Ascending aorta (tissue), 2 donors: ENCODE results near the gene OMG. TPM values are rescaled to one million over a fixed set of nuclear protein-coding genes. Genes with fewer than 3 reads are reported as not detected.
"Not testable (repeated sequence)": the region's sequence is repeated elsewhere in the genome, so short reads cannot be mapped to it uniquely, and the experiment has no call there.

Source experiments
- DNase-seq, 2 donors: peaks; one replicate each; pipeline ENCODE4 v3.0.0-alpha.2; 2019; ENCODE audit warnings: low spot score in 2 of 2
- H3K27ac ChIP-seq, 2 donors: fragments of 200-600 bp; sonication (generic); one replicate each; pipeline ENCODE4 v1.5.1; 2016 to 2017; ENCODE audit warnings: mild to moderate bottlenecking in 1 of 2
- H3K27me3 ChIP-seq: fragments of 200-600 bp; sonication (generic); one replicate; pipeline ENCODE4 v1.5.1; 2017
- H3K36me3 ChIP-seq, 2 donors: fragments of 200-600 bp; sonication (generic); one replicate each; pipeline ENCODE4 v1.5.1; 2016
- H3K4me1 ChIP-seq, 2 donors: fragments of 200-600 bp; sonication (generic); one replicate each; pipeline ENCODE4 v1.5.1; 2016 to 2017; ENCODE audit warnings: mild to moderate bottlenecking in 1 of 2
- H3K4me3 ChIP-seq, 2 donors: fragments of 200-600 bp; sonication (generic); one replicate each; pipeline ENCODE4 v1.5.1; 2016 to 2017; ENCODE audit warnings: mild to moderate bottlenecking in 1 of 2
- H3K9me3 ChIP-seq, 2 donors: fragments of 200-600 bp; sonication (generic); one replicate each; pipeline ENCODE4 v1.5.1; 2016
- intact Hi-C: fragments of 100-400 bp; cut with DNase I; formaldehyde crosslinking; loops from one replicate; pipeline ENCODE4 v1.15.1; 2023
- total RNA-seq: library from RNA; depleted of rRNA; stranded (reverse); fragments of >200 nt; gene quantifications from one replicate; pipeline ENCODE4 v1.1.0, GENCODE V29; 2016
- TF ChIP-seq, protein P1 (sequence below), 3 experiments: fragments of 200-600 bp in 2 of 3; fragments of 450-650 bp in 1 of 3; sonication (generic) in 2 of 3; IDR thresholded peaks; one replicate each; pipeline ENCODE4 v1.5.1; 2016 to 2019; ENCODE audit warnings: antibody characterized with exemption in 3 of 3, mild to moderate bottlenecking in 1 of 3, moderate library complexity in 1 of 3

Gene OMG, protein sequence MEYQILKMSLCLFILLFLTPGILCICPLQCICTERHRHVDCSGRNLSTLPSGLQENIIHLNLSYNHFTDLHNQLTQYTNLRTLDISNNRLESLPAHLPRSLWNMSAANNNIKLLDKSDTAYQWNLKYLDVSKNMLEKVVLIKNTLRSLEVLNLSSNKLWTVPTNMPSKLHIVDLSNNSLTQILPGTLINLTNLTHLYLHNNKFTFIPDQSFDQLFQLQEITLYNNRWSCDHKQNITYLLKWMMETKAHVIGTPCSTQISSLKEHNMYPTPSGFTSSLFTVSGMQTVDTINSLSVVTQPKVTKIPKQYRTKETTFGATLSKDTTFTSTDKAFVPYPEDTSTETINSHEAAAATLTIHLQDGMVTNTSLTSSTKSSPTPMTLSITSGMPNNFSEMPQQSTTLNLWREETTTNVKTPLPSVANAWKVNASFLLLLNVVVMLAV
- total RNA-seq = not detected

DNA sequence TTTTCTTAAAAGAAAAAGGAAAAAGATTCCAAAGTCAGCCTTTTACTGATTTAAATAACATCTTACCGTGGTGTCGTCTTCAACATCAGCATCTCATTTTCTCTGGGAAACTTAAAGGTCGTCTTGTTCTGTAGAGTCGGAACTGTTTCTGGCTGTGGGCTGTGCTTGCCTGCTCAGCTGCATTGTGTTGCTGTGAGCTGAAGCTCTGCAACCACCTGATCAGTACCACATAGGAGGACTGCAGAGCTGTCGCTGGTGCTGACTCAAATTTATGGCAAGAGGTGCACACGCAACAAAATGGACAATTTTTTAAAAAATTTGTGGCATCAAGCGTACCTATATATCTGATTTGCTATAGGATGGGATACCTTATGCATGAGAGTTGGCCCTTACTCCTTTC lies at the start of gene OMG:
OMG (minus strand) TSS at position 150 of the 400 bp plus-strand sequence. CDS start 908 bp downstream, outside the sequence.
- TF ChIP-seq, protein P1, sequence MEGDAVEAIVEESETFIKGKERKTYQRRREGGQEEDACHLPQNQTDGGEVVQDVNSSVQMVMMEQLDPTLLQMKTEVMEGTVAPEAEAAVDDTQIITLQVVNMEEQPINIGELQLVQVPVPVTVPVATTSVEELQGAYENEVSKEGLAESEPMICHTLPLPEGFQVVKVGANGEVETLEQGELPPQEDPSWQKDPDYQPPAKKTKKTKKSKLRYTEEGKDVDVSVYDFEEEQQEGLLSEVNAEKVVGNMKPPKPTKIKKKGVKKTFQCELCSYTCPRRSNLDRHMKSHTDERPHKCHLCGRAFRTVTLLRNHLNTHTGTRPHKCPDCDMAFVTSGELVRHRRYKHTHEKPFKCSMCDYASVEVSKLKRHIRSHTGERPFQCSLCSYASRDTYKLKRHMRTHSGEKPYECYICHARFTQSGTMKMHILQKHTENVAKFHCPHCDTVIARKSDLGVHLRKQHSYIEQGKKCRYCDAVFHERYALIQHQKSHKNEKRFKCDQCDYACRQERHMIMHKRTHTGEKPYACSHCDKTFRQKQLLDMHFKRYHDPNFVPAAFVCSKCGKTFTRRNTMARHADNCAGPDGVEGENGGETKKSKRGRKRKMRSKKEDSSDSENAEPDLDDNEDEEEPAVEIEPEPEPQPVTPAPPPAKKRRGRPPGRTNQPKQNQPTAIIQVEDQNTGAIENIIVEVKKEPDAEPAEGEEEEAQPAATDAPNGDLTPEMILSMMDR (IDR thresholded peaks at IDR 0.05) = no peak
- H3K27ac ChIP-seq = no peak within 1 kb of the TSS
- H3K27me3 ChIP-seq = no peaks in the 10 kb centered on the region
- H3K4me1 ChIP-seq = no peaks in the 10 kb centered on the region
- H3K36me3 ChIP-seq = peaks cover 0 to 4% of the 10 kb centered on the region in 2 donors
- no peak for DNase-seq
- intact Hi-C loops = no loop called here
- H3K4me3 ChIP-seq = no peak within 1 kb of the TSS
- no peaks in the 10 kb centered on the region for H3K9me3 ChIP-seq

DNA sequence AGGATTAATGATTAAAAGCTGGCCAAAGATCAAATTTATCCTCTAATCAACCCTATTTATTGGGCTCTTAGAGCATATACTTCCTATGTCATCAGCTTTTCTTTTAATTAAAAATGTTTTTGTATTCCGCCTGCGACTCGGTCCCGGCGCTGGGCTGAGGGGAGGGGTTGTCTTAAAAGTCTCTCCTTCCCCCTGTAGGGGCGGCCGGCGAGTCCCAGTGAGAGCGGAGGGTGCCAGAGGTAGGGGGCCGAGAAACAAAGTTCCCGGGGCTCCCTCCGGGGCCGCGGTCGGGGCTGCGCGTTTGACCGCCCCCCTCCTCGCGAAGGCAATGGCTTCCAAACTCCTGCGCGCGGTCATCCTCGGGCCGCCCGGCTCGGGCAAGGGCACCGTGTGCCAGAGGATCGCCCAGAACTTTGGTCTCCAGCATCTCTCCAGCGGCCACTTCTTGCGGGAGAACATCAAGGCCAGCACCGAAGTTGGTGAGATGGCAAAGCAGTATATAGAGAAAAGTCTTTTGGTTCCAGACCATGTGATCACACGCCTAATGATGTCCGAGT lies 48.2 kb upstream of the OMG start:
- intact Hi-C loops, H3K27me3 ChIP-seq: not testable (repeated sequence)
- peaks cover 9 to 42% of the 10 kb centered on the region in 2 donors for H3K36me3 ChIP-seq

DNA sequence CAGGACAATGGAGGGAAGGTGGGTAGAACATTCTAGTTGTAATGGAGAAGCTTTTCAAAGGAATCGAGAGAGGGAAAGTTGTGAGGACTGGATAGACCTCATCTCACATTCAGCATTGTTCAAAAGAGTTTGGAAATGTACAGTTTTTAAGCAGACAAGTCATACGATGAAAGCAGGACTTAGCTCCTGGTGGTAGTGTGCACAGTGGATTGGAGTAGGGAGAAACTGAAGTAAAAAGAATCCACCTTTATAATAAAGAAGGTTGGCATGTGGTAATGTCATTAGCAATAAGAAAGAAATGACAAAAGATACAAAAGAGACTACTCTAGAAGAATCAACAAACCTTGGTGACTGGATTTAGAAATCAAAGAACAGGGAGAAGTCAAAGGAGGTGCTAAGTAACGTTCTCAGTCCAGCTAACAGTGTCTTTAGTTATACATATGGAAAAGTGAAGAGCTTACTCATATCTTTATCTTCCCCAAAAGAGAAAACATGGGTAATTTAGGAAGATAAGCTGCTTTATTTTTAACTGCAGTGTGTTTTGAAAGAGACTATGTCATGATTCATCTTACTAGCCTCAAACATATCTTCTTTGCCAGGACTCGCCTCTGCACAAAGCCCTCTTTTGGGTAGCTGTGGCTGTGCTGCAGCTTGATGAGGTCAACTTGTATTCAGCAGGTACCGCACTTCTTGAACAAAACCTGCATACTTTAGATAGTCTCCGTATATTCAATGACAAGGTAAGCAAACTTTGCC lies 43.0 kb upstream of the OMG start:
- no peaks in the 10 kb centered on the region for H3K27me3 ChIP-seq
- no peaks in the 10 kb centered on the region for H3K9me3 ChIP-seq
- peaks cover 9 to 59% of the 10 kb centered on the region in 2 donors for H3K36me3 ChIP-seq
- no peak for DNase-seq
- TF ChIP-seq, protein P1 (IDR thresholded peaks at IDR 0.05) = no peak
- intact Hi-C loops = no loop called here
- no peak overlapping the region for H3K27ac ChIP-seq
- no peak overlapping the region for H3K4me3 ChIP-seq
- no peaks in the 10 kb centered on the region for H3K4me1 ChIP-seq

More for the DNA sequence above, 48.2 kb upstream of the OMG start:
- H3K9me3 ChIP-seq, H3K4me3 ChIP-seq, H3K27ac ChIP-seq, H3K4me1 ChIP-seq, DNase-seq: not testable (repeated sequence)

DNA sequence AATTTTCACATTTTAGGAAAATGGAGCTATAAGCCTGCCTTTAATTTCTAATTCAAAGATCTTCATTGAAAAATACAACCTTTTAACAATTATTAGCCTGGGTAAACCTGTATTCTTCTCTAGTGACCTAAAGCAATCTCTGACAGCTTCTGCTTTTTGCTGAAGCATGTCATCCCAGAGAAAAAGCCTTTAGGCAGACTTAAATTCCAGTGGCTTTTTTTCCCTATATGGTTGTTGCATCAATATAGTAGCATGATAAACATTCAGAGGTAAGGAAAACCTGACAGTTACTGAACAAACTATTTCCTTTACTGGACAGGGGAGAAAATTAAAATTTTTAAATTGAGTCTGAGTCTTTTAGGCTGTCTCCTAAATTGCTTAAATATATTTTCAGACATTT lies 32.2 kb upstream of the OMG start:
- intact Hi-C loops = no loop called here

DNA sequence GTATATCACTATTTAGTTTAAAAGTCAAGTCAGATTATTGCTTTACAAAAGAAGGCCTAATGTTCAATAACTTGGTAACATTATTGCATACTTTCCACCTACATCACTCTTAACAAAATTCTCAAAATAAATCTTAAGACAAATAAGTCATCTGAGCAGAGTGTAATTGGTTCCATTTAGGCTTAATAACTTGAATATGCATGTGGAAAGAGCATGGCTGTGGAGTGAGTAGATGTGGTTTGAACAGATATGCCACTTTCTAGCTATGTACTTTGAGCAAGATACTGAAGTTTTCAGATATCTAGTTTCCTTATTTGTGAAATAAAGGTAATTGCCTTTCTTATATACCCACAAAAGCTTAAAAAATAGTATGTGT lies 31.1 kb upstream of the OMG start:
- peaks cover 15 to 24% of the 10 kb centered on the region in 2 donors for H3K36me3 ChIP-seq
- H3K4me3 ChIP-seq = no peak overlapping the region
- H3K27me3 ChIP-seq = no peaks in the 10 kb centered on the region
- TF ChIP-seq, protein P1 (IDR thresholded peaks at IDR 0.05) = no peak
- DNase-seq = no peak
- intact Hi-C loops = no loop called here
- no peaks in the 10 kb centered on the region for H3K9me3 ChIP-seq
- no peak overlapping the region for H3K27ac ChIP-seq
- no peaks in the 10 kb centered on the region for H3K4me1 ChIP-seq

More for the DNA sequence above, 32.2 kb upstream of the OMG start:
- TF ChIP-seq, protein P1 (IDR thresholded peaks at IDR 0.05) = no peak
- H3K27me3 ChIP-seq = no peaks in the 10 kb centered on the region
- no peak overlapping the region for H3K4me3 ChIP-seq
- no peaks in the 10 kb centered on the region for H3K9me3 ChIP-seq
- DNase-seq = no peak
- no peaks in the 10 kb centered on the region for H3K4me1 ChIP-seq
- no peak overlapping the region for H3K27ac ChIP-seq
- H3K36me3 ChIP-seq = peaks cover 15 to 24% of the 10 kb centered on the region in 2 donors
